ENCODE measurements around the gene RABL3.

Gene RABL3

GRCh38 chr3:120648290-120648689 is 94.0 kb downstream of the RABL3 start:
- TF ChIP-seq PPARA (CRISPR knock-in tag; IDR thresholded peaks at IDR 0.05; ENCODE audit: borderline replicate concordance) (no peak), ZFP30 (CRISPR knock-in tag; IDR thresholded peaks at IDR 0.05) (no peak), ZFP3 (CRISPR knock-in tag; IDR thresholded peaks at IDR 0.05) (no peak), ARNTL (CRISPR knock-in tag; IDR thresholded peaks at IDR 0.05; ENCODE audit: borderline replicate concordance, low read depth) (no peak)
- TF ChIP-seq, protein P1, sequence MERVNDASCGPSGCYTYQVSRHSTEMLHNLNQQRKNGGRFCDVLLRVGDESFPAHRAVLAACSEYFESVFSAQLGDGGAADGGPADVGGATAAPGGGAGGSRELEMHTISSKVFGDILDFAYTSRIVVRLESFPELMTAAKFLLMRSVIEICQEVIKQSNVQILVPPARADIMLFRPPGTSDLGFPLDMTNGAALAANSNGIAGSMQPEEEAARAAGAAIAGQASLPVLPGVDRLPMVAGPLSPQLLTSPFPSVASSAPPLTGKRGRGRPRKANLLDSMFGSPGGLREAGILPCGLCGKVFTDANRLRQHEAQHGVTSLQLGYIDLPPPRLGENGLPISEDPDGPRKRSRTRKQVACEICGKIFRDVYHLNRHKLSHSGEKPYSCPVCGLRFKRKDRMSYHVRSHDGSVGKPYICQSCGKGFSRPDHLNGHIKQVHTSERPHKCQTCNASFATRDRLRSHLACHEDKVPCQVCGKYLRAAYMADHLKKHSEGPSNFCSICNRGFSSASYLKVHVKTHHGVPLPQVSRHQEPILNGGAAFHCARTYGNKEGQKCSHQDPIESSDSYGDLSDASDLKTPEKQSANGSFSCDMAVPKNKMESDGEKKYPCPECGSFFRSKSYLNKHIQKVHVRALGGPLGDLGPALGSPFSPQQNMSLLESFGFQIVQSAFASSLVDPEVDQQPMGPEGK (CRISPR knock-in tag; IDR thresholded peaks at IDR 0.05; ENCODE audit: borderline replicate concordance), result no peak
- TF ChIP-seq, protein P2, sequence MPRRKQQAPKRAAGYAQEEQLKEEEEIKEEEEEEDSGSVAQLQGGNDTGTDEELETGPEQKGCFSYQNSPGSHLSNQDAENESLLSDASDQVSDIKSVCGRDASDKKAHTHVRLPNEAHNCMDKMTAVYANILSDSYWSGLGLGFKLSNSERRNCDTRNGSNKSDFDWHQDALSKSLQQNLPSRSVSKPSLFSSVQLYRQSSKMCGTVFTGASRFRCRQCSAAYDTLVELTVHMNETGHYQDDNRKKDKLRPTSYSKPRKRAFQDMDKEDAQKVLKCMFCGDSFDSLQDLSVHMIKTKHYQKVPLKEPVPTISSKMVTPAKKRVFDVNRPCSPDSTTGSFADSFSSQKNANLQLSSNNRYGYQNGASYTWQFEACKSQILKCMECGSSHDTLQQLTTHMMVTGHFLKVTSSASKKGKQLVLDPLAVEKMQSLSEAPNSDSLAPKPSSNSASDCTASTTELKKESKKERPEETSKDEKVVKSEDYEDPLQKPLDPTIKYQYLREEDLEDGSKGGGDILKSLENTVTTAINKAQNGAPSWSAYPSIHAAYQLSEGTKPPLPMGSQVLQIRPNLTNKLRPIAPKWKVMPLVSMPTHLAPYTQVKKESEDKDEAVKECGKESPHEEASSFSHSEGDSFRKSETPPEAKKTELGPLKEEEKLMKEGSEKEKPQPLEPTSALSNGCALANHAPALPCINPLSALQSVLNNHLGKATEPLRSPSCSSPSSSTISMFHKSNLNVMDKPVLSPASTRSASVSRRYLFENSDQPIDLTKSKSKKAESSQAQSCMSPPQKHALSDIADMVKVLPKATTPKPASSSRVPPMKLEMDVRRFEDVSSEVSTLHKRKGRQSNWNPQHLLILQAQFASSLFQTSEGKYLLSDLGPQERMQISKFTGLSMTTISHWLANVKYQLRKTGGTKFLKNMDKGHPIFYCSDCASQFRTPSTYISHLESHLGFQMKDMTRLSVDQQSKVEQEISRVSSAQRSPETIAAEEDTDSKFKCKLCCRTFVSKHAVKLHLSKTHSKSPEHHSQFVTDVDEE (CRISPR knock-in tag; IDR thresholded peaks at IDR 0.05), result no peak
- no peak for ATAC-seq

DNA sequence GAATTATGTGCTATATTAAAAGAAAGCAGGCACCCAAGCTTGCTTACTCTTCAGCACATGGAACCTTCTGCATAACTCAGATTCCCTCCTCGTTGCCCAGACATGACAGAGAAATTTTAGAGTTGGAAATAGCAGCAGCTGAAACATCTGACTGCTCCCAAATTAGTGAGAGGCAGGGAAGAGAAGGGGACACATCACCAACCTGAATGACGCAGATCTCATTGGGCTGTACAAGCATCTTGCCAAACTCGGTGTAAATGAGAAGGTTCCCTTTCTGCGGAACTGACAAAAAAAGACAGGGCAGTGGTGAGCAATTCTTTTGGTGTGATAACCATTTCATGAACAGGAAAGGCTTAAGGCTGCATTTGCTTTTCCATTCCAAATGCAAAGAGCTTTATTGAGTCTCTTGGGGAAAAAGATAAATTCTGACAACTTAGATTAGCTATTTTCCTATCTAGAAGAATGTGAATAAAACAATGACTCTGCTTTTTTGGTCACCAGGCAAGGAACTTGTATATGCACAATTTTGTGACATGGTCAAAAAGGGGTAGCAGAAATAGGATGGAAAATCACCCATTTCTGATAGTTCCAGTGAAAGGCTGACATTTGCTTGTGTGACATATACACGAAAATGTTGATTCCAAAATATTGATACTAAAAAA is 95.4 kb downstream of the RABL3 start:
- TF ChIP-seq TOX (CRISPR knock-in tag; IDR thresholded peaks at IDR 0.05; ENCODE audit: borderline replicate concordance), result no peak
- no peak for TF ChIP-seq ISL1 (CRISPR knock-in tag; IDR thresholded peaks at IDR 0.05)
- TF ChIP-seq GLIS3 (CRISPR knock-in tag; IDR thresholded peaks at IDR 0.05), result no peak
- no peak for TF ChIP-seq TCF4 (CRISPR knock-in tag; IDR thresholded peaks at IDR 0.05; ENCODE audit: borderline replicate concordance)
- ATAC-seq, result no peak

DNA sequence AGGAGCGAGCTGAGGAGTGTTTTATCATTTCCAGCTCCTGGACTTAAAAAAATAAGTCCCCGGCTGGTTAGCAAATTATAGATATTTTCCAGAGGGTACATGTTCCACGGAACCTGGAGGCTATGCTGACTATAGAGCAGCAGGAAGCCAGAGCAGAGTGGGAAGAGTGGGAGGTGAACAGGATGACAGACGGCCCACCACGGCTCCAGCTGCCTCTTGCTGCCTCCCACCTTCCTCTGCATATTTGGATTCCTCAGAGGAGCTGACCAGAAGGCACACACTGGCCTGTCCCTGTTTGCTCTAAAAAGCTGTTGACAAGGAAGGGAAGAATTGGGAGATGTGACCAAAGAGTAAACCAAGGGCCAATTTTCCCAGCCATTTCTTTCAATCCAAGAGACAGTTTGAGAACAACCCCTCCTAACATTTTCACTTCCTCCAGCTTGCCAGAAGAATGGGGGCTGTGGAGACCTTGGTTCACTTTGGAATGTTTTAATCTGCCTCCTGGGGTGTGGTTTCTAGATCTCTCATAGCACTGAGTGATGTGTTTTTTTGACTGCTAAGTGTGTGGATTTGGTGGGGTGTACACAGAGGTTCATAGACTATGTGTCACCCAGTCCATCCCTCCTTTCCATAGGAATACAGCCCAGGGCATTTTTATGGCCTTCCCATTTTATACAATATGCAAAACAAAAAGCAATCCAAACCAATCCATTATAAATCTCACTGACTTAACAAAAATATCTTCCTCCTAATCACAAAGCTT is 97.1 kb downstream of the RABL3 start:
- TF ChIP-seq GLIS3 (CRISPR knock-in tag; IDR thresholded peaks at IDR 0.05), result no peak
- TF ChIP-seq ARNTL (CRISPR knock-in tag; IDR thresholded peaks at IDR 0.05; ENCODE audit: borderline replicate concordance, low read depth), result no peak
- no peak for TF ChIP-seq ZC3H10 (CRISPR knock-in tag; IDR thresholded peaks at IDR 0.05)
- TF ChIP-seq, protein P1 (CRISPR knock-in tag; IDR thresholded peaks at IDR 0.05; ENCODE audit: borderline replicate concordance), result no peak
- TF ChIP-seq BACH2 (CRISPR knock-in tag; IDR thresholded peaks at IDR 0.05; ENCODE audit: borderline replicate concordance), result no peak
- no peak for TF ChIP-seq CSRNP3 (CRISPR knock-in tag; IDR thresholded peaks at IDR 0.05)
- no peak for TF ChIP-seq PPARA (CRISPR knock-in tag; IDR thresholded peaks at IDR 0.05; ENCODE audit: borderline replicate concordance)
- TF ChIP-seq CSDC2 (CRISPR knock-in tag; IDR thresholded peaks at IDR 0.05), result no peak
- no peak for TF ChIP-seq ISL1 (CRISPR knock-in tag; IDR thresholded peaks at IDR 0.05)
- no peak for TF ChIP-seq CREB5 (CRISPR knock-in tag; IDR thresholded peaks at IDR 0.05; ENCODE audit: low read depth)
- TF ChIP-seq, protein P2 (CRISPR knock-in tag; IDR thresholded peaks at IDR 0.05), result no peak
- TF ChIP-seq TOX (CRISPR knock-in tag; IDR thresholded peaks at IDR 0.05; ENCODE audit: borderline replicate concordance), result no peak
- no peak for TF ChIP-seq RARB (CRISPR knock-in tag; IDR thresholded peaks at IDR 0.05)
- TF ChIP-seq ZFP30 (CRISPR knock-in tag; IDR thresholded peaks at IDR 0.05), result no peak
- no peak for TF ChIP-seq SNAI2 (CRISPR knock-in tag; IDR thresholded peaks at IDR 0.05)
- TF ChIP-seq ZFP3 (CRISPR knock-in tag; IDR thresholded peaks at IDR 0.05), result no peak
- TF ChIP-seq ZNF8 (CRISPR knock-in tag; IDR thresholded peaks at IDR 0.05), result no peak
- TF ChIP-seq OSR1 (CRISPR knock-in tag; IDR thresholded peaks at IDR 0.05), result no peak
- TF ChIP-seq, protein P3, sequence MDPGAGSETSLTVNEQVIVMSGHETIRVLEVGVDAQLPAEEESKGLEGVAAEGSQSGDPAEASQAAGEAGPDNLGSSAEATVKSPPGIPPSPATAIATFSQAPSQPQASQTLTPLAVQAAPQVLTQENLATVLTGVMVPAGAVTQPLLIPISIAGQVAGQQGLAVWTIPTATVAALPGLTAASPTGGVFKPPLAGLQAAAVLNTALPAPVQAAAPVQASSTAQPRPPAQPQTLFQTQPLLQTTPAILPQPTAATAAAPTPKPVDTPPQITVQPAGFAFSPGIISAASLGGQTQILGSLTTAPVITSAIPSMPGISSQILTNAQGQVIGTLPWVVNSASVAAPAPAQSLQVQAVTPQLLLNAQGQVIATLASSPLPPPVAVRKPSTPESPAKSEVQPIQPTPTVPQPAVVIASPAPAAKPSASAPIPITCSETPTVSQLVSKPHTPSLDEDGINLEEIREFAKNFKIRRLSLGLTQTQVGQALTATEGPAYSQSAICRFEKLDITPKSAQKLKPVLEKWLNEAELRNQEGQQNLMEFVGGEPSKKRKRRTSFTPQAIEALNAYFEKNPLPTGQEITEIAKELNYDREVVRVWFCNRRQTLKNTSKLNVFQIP (CRISPR knock-in tag; IDR thresholded peaks at IDR 0.05; ENCODE audit: borderline replicate concordance, low read depth), result no peak
- ATAC-seq, result no peak

Data from SK-N-SH treated with all-trans-retinoic acid at 6 μM for 48 hours (cell line).